ENCODE results near the gene PPDPF.
"Not testable (repeated sequence)": the region's sequence is repeated elsewhere in the genome, so short reads cannot be mapped to it uniquely, and the experiment has no call there.

The PPDPF gene

DNA sequence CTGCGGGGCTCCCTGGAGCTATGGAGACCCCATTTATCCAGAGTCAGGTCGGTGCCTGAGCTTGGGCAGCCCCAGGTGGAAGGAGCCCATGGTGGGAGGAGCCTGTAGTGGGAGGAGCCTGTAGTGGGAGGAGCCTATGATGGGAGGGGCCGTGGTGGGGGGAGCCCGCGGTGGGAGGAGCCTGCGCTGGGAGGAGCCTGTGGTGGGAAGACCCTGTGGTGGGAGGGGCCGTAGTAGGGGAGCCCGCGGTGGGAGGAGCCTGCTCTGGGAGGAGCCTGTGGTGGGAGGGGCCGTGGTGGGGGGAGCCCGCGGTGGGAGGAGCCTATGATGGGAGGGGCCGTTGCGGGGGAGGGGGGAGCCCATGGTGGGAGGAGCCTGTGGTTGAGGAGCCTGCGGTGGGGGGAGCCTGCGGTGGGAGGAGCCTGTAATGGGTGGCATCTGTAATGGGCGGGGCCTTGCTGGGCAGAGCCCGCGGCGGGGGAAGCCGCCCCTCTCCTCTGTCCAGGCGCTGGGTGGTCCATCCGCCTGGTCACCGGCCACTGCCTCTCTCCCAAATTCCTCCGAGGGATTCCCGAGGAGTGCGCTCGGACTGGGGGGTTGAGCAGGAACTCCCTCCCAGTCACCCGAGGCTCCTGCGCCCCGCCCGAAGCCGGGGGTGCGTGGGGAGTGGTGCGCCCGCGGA lies 32.8 kb downstream of the PPDPF start:
- no peak for DNase-seq

DNA sequence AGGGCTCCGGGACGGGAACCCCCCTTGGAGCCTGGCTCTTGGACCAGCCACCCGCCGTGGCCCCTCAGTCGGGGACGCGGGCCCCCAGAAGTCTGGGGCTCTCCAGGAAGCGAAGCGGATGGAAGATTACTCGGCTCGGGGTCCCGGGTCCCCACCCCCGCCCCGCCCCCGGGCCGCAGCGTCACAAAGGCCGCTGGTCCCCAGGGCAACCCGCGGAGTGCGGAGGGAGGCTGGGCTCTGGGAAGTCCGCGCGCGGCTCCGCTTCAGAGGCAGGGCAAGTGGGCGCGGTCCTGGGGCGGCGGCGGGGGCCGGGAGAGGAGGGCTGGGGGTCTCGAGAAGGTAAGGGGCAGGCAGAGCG lies 33.3 kb downstream of the PPDPF start, which contains the start of gene FNDC11:
Gene FNDC11 (plus strand): TSS at position 227 of the 358 bp plus-strand sequence. CDS start 1,505 bp downstream, outside the sequence.
- no peak for DNase-seq

DNA sequence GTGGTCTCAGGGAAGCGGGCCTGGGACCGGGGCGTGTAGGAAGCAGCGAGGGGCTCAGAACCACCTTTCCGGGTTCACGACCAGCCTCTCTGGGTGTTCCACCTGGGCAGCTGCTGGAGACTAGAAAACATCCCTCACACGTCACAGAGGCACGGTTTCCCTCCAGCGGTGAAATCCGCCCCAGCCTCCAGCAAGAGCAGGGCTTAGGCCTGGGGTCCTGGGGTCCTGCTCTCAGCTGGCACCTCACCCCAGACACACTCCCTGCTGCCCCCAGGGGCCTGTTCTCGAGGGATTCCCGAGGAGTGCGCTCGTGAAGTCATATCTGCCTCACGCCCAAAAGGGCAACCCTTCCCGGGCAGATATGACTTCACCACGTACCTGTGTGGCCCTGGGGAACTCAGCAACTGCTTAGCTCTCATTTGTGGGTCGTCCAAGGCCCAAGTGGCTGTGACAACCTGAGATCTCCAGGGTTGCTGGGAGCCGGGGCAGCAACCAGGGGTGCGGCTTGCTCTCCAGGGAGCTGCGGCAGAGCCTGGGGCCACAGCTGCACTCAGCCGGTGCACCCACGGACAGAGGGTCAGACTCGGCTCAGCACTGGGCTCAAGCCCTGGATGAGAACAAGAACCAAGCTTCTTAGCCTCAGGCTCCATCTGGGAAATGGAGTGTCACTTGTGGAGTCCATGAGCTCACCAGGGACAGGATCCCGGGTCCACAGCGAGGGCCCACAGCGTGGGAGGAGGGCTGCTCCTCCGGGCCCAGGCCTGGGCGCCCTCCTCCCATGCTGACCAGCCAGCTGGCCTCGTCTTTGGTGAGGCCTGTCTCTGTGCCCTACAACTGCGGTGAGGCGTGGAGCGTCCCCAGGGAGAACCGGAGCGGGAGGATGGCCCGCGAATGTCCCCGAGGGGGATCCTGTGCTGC lies 34.1 kb downstream of the PPDPF start:
- DNase-seq: no peak

DNA sequence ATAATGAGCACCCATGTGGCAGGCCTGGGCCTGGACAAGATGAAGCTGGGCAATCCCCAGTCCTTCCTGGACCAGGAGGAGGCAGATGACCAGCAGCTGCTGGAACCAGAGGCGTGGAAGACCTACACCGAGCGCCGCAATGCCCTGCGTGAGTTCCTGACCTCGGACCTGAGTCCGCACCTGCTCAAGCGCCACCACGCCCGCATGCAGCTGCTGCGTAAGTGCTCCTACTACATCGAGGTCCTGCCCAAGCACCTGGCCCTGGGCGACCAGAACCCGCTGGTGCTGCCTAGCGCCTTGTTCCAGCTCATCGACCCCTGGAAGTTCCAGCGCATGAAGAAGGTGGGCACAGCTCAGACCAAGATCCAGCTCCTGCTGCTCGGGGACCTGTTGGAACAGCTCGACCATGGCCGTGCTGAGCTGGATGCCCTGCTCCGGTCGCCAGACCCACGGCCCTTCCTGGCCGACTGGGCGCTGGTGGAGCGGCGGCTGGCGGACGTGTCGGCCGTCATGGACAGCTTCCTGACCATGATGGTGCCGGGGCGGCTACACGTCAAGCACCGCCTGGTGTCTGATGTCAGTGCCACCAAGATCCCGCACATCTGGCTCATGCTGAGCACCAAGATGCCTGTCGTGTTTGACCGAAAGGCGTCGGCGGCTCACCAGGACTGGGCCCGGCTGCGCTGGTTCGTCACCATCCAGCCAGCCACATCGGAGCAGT lies 35.3 kb downstream of the PPDPF start:
- no peak for DNase-seq

DNA sequence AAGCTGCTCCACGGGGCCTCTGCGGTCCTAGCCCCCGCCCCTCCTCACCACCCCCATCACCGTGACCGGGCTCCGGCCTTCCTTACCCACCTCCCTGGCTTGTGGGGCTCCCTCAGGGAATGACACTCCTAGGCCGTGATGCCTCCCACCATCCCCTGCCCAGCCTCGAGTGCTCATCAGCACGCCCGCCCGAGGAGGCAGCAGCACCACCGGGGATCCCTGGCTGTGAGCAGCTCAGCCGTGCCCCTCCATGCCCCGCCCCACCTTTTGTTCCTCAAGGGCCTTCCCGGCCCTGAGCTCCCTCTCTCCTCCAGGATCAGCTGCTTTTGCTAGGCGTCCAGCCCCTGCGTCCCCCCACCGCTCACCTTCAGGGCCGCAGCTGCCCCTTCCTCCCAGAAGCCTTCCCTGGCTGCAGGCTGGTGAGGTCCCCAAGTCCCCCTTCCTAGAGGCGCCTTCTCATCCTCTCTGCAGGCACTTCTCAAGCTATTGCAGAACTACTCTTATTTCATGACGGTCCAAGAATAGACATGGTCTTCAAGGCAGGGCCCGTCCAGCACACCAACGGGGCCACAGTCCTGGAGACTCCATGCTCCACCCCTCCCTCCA lies 36.4 kb downstream of the PPDPF start:
- no peak for DNase-seq

GRCh38 chr20:63557481-63557891 lies 36.9 kb downstream of the PPDPF start:
- DNase-seq: no peak

- no peak for DNase-seq
These were observed 38.4 kb downstream of the PPDPF start for GRCh38 chr20:63558804-63559484.

DNA sequence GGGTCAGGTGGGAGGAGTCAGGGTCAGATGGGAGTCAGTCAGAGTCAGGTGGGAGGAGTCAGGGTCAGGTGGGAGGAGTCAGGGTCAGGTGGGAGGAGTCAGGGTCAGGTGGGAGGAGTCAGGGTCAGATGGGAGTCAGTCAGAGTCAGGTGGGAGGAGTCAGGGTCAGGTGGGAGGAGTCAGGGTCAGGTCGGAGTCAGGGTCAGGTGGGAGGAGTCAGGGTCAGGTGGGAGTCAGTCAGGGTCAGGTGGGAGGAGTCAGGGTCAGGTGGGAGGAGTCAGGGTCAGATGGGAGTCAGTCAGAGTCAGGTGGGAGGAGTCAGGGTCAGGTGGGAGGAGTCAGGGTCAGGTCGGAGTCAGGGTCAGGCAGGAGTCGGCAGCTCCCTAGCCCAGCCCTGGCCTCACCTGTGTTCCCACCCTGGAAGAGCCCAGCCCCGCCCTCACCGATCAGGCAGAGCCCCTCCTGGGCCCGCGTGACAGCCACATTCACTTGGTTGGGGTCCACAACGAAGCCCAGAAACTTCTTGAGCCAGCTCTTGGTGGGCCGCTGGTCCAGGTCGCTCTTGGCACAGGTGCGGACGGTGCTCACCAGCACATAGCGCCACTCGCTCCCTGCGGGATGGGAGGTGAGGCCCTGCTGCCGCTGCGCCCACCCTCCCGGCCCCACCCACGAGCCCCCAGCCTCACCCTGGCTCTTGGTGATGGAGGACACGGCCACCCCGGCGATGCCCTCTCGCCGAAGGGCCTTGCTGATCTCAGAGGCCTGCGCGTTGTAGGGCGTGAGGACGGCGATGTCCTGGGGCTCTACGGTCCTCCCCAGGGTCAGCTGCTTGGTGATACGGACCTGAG lies 39.1 kb downstream of the PPDPF start:
- not testable (repeated sequence) for DNase-seq

DNA sequence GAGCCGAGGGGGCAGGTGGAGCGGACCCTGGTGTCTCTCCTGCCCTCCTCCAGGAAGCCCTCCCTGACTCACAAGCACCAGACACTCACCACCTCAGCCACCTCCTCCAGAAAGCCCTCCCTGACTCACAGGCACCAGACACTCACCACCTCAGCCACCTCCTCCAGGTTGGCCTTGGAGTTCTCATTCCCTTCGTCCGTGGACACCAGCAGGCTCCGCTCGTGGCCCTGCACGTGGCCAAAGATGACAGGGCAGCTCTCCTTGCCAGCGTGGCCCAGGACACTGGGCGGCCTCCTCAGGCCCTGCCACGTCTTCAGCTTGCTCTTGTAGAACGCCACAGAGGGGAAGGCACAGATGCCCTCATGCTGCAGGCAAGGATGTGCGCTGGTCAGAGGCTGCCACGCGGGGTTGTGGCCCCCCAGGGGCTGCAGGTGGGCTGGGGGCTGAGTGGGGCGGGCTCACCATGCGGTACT lies 39.8 kb downstream of the PPDPF start:
- DNase-seq: no peak

- no peak for DNase-seq
These were observed 40.5 kb downstream of the PPDPF start for GRCh38 chr20:63560856-63561609.

DNA sequence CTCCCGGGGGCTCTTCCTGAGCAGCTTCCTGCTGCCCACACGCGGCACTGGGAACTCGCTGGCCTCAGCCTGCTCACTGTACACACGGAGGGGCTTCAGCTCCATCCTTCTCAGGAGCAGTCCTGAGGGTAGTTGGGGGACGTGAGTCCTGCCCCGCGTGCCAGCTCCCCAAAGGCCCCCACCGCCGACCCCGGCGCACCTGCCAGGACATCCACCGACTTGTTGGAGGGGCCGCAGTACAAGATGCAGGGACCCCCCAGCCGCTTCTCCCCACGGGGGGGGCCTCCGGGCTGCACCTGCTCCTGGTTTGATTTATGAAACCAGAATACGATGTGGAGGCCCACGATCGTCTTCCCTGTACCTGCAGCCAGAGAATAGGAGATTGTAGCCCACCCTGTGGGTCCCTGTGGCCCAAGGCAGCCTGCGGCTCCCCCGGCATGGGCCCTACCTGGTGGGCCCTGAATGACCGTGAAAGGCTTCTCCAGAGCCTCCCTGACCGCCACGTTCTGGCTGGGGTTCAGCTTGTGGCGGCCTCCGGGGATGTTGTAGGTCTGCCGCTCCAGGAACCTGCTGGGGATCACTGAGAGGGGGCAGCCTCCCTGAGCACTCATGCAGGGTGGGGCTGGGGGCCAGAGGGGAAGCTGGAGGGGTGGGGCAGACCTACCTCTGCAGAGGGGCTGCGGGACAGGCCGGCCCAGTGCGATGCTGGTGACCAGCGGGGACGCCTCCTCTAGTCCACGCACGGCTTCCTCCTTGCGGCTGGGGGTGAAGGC lies 41.2 kb downstream of the PPDPF start:
- DNase-seq: no peak

DNA sequence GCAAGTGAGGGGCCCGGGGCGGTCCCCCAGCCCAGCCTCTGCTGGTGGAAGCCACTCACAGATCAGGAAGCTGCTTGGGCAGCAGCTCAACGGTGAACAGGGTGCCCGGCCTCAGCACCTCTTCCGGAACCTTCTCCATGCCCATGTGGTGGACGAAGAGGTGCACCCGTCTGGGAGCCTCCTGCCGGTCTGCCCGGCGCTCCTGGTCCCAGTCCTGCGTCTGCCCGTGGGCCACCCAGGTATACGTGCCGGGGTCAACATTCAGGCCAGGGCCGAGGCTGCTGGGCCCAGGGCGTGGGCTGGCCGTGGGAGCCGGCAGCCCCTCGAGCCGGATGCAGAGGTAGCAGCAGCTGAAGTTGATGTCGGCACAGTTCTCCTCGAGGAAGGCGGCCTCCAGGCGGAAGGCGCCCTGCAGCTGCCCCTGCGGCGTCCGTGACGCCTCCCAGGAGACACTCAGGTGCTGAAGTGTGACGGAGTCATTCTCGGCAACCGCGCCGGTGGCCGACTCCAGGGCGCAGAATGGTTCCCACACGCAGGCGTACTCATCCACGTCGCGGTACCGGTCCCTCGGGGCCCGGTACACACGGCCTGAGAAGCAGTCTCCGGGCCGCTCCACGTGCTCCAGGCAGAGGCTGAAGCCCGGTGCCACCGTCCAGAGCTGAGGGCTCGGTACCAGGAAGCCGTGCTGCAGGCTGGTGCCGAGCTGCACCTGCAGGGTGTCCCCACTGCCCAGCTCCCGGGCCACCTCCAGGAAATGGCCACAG lies 42.1 kb downstream of the PPDPF start:
- no peak for DNase-seq

DNA sequence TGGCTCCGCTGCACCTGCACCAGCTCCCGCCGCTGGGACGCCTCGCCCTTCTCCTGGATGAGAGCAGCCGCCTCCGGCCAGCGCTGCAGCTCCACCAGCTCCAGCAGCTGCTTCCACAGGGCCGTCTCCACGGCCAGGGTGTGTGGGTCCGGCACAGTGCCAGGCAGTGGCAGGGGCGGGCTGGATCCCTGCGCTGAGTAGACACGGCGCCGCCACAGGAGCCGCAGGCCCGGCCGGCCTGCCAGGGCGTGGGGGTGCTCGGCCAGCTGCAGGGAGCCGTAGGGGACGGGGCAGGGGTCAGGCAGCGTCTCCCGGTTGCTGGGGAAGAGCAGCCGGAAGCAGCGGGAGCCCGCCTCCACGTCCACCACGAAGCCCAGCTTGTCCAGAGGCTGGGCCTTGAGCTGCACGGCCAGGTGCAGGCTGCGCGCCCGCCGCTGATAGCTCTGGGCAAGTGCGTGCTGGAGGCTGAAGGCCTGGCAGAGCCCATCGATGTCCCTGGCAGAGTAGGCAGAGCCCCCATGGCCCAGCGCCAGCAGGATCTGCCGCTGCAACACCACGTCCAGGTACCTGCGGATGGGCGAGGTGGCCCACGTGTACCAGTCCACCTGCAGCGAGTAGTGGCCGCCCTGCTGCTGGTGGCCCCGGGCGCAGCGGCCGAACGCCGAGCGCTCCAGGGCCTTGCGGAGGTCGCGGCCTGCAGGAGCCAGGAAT lies 42.8 kb downstream of the PPDPF start:
- no peak for DNase-seq

DNA sequence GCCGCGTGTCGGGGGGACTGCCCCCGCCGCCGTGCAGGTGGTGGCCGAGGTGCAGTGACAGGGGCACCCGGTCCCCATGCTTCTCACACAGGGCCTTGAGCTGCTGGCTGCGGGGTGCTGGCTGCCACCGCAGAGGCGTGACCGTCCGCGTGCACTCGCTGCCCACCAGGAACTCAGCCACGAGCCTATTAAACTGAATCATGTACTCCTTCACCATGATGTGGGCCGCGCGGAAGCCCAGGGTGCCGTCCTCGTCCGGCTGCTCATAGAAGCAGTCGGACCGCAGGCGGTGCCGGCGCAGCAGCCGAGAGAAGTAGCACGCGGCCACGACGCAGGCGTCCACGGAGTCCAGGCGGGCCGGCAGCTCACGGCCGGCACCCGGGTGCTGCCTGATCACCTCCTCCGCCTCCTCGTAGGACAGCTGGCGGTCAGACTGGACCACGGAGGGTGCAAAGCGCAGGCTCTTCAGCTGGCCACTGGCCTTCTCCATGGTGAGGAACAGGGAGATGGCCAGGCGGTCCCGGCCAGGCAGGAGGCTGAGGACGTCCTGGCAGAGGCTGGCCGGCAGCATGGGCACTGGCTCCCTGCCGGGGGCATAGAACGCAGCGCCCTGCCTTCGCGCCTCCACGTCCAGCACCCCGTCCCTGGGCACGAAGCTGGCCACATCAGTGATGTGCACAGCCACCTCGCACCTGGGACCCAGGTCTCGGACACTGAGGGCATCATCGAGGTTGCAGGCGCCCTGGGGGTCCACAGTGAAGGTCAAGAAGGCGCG lies 43.7 kb downstream of the PPDPF start:
- no peak for DNase-seq

- no peak for DNase-seq
These were observed 44.6 kb downstream of the PPDPF start for GRCh38 chr20:63565021-63565698.

GRCh38 chr20:63565699-63566335 lies 45.3 kb downstream of the PPDPF start:
- no peak for DNase-seq

All from NCI-H510A (cell line).